ENCODE results near the gene ALOX12.

- TF ChIP-seq CTCF (IDR thresholded peaks at IDR 0.05) (no peak), POLR2A (IDR thresholded peaks at IDR 0.05) (no peak), EP300 (IDR thresholded peaks at IDR 0.05) (no peak)
Measured at GRCh38 chr17:7042501-7043181, 46.8 kb downstream of the ALOX12 start.

Measured in tibial nerve (tissue), 4 donors.